GM10266 (cell line): ENCODE results near the gene CACNA2D4.

ENCODE experiments used
- DNase-seq: peaks from one replicate; pipeline ENCODE4 v3.0.0; 2012; ENCODE audit errors: extremely low spot score
- CTCF ChIP-seq: IDR thresholded peaks from 2 replicates; pipeline ENCODE4 v1.5.1; 2012; ENCODE audit warnings: mild to moderate bottlenecking, low read depth; ENCODE audit not compliant: control insufficient read depth, insufficient read depth; ENCODE audit errors: missing control alignments

The CACNA2D4 gene

GRCh38 chr12:1848146-1848545 is 70.3 kb downstream of the CACNA2D4 start:
- no peak for DNase-seq
- TF ChIP-seq CTCF, result no peak

- DNase-seq, result no peak
- no peak for TF ChIP-seq CTCF
These were observed 71.0 kb downstream of the CACNA2D4 start for GRCh38 chr12:1847411-1847810.

GRCh38 chr12:1846421-1847405 is 71.7 kb downstream of the CACNA2D4 start:
- TF ChIP-seq CTCF, result no peak
- DNase-seq, result no peak

GRCh38 chr12:1845886-1846285 is 72.6 kb downstream of the CACNA2D4 start:
- no peak for DNase-seq
- TF ChIP-seq CTCF, result no peak

- no peak for DNase-seq
- no peak for TF ChIP-seq CTCF
These were observed 73.0 kb downstream of the CACNA2D4 start for GRCh38 chr12:1845427-1845826.

GRCh38 chr12:1844661-1845409 is 73.6 kb downstream of the CACNA2D4 start:
- DNase-seq, result no peak
- TF ChIP-seq CTCF, result no peak
